ENCODE results near the gene MFNG. TPM values are rescaled to one million over a fixed set of nuclear protein-coding genes. Genes with fewer than 3 reads are reported as not detected.
A peak's percentile ranks its signal among the peaks of the same experiment; 100 is the strongest.

Gene MFNG
- total RNA-seq, 1 donor = under 0.01 TPM

DNA sequence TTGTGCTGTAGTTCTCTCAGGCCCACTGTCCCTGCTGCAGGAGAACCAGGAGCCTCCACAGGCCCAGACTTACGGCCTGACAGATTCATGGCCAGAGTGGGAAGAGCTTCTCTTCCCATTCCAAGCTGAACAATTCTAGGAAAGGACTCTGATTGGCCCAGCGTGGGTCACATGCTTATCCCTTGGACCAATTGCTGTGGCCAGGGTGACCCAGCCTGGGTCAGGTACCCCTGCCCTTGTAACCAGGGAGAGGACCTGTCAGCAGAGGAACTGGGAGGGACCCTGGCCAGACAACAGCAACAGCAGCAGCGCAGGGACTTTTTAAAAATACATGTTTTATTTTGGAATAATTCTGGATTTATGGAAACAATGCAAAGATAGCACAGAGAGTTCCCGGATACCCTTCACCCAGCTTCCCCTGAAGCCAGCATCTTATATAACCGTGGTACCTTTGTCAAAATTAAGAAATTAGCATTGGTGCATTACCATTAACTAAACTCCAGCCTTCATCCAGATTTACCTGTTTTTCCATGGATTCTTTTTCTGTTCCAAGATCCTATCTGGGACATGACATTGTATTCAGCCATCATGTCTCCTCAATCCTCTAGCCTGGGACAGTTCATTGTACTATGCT is 50.1 kb downstream of the MFNG start:
- DNase-seq (ENCODE audit: low read depth) = no peak
- TF ChIP-seq, protein P1, sequence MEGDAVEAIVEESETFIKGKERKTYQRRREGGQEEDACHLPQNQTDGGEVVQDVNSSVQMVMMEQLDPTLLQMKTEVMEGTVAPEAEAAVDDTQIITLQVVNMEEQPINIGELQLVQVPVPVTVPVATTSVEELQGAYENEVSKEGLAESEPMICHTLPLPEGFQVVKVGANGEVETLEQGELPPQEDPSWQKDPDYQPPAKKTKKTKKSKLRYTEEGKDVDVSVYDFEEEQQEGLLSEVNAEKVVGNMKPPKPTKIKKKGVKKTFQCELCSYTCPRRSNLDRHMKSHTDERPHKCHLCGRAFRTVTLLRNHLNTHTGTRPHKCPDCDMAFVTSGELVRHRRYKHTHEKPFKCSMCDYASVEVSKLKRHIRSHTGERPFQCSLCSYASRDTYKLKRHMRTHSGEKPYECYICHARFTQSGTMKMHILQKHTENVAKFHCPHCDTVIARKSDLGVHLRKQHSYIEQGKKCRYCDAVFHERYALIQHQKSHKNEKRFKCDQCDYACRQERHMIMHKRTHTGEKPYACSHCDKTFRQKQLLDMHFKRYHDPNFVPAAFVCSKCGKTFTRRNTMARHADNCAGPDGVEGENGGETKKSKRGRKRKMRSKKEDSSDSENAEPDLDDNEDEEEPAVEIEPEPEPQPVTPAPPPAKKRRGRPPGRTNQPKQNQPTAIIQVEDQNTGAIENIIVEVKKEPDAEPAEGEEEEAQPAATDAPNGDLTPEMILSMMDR (IDR thresholded peaks at IDR 0.05; ENCODE audit: insufficient read depth, low read depth, low read length) = no peak

DNA sequence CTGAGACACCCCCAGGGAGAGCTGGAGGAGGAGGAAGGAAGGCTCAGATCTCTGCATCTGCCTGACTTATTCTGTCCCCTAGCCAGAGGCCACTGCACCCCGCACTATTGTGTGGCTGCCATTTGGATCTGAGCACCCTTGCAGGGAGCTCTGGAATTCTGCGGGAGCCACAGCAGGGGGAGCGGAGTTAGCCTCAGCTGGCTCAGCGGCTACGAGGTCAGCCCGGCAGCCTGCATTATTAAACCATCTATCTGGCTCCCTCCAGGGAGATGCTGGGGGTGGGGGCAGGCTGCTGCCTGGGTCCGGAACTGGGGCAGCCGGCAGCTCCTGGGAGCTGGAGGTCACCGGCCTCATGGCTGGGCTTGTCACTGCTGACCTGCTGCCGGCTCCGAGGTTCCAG is 52.4 kb downstream of the MFNG start:
- H3K4me3 ChIP-seq (ENCODE audit: low read depth, low read length) = no peak overlapping the region
- TF ChIP-seq, protein P1 (IDR thresholded peaks at IDR 0.05; ENCODE audit: insufficient read depth, low read depth, low read length) = no peak
- DNase-seq (ENCODE audit: low read depth) = no peak

More for the DNA sequence above, 50.1 kb downstream of the MFNG start:
- H3K4me3 ChIP-seq (ENCODE audit: low read depth, low read length) = no peak overlapping the region

DNA sequence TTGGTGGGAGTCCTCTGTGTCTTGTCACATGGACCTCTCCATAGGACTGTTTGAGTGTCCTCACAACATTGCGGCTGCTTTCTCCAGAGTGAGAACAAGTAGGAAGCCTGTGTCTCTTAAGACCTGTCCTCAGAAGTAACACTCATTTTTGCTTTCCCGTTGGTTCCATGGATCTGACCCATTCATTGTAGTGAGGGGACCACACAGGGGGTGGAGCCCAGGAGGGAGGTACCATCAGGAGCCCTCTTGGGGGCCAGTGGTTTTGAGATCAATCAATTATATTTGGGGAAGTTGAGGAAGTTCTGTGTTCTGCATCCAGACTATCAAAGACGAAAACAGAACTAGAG is 53.5 kb downstream of the MFNG start:
- no peak for DNase-seq (ENCODE audit: low read depth)

DNA sequence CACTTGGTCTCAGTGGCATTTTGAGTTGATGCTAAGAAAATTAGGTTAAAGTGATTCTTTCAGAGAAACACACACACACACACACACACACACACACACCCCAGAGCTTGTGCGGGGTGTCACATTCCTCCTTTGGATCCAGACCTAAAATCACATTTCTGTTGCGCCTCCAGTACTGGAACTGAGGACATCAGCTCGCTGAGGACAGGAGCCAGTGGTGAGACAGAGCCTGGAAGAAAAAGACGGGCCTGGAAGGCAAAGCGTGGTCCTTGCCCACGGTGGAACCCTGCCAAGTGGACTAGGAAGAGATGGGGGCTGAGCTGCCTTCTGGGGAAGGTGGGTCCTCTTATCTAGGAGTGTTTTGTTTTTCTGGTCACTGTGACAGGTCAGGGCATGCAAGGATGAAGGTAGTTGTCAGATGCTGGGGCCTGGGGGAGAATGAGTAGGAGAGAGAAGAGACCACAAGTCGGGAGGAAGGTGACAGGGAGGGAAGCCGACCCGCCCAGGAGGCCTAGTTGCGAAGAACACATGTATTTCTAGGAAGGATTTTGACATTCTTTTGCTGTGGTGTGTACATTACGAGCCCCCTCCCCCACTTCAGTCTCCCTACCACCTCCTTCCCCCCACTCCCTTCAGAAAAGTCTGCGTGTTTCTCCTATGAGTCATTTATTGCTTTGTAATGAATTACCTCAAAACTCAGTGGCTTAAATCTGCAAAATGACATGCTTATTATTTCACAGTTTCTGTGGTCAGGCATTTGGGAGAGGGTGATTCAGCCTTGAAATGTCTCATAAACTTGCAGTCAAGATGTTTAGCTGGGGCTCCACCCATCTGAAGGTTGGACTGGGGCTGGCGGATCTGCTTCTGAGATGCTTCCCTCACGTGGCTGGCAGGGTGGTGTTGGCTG is 54.1 kb downstream of the MFNG start:
- no peak overlapping the region for H3K4me3 ChIP-seq (ENCODE audit: low read depth, low read length)
- TF ChIP-seq, protein P1 (IDR thresholded peaks at IDR 0.05; ENCODE audit: insufficient read depth, low read depth, low read length) = no peak
- DNase-seq (ENCODE audit: low read depth) = peak; percentile 98

More for the DNA sequence above, 53.5 kb downstream of the MFNG start:
- TF ChIP-seq, protein P1 (IDR thresholded peaks at IDR 0.05; ENCODE audit: insufficient read depth, low read depth, low read length) = no peak
- H3K4me3 ChIP-seq (ENCODE audit: low read depth, low read length) = no peak overlapping the region

DNA sequence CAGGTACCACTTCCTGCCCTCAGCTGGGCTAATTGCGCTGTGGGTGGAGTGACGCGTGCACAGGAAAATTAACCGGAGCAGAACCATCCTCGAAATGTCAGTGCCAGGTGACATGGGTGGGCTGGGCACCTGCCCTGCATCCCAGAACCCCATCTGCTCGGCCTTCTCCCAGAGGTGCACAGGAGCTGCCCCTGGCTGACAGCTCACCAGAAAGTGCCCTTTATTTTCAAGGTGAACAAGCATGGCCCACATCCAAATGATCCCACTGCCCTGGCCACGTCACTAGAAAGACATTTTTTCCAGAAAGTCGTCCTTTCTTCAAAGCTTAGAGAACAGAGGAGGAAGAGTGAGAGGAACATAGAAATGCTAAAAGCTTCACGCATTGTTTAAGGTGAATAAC is 54.8 kb downstream of the MFNG start:
- TF ChIP-seq, protein P1 (IDR thresholded peaks at IDR 0.05; ENCODE audit: insufficient read depth, low read depth, low read length) = no peak
- no peak overlapping the region for H3K4me3 ChIP-seq (ENCODE audit: low read depth, low read length)
- DNase-seq (ENCODE audit: low read depth) = no peak

DNA sequence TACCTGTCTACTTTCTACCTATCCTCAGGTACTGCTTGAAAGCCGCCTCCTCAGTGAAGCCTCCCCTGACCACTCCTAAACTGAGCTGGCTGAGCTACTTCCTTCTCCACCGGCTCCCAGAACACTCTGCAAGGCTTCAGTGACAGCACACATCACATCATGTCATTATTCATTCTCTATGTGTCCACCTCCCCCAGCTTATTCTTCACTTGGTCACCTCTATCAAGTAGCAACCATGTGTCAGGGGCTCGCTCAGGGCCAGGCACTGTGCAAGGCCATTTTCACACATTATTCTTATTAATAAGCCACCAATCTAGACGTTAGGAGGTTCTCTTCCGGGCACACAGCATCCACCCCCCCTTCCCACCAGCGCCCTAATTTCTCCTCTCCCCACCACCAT is 55.2 kb downstream of the MFNG start:
- no peak overlapping the region for H3K4me3 ChIP-seq (ENCODE audit: low read depth, low read length)
- TF ChIP-seq, protein P1 (IDR thresholded peaks at IDR 0.05; ENCODE audit: insufficient read depth, low read depth, low read length) = no peak
- no peak for DNase-seq (ENCODE audit: low read depth)

Measured in fibroblast of villous mesenchyme (primary cell).